Epithelial cell of esophagus (primary cell): ENCODE data around the gene MRPL43.
"Not testable (repeated sequence)": the region's sequence is repeated elsewhere in the genome, so short reads cannot be mapped to it uniquely, and the experiment has no call there.

ENCODE experiments used
- DNase-seq: peaks from one replicate; pipeline ENCODE4 v3.0.0; 2010; ENCODE audit warnings: low read depth
- H3K4me3 ChIP-seq: 2 replicates; pipeline ENCODE4 v1.5.1; 2011; ENCODE audit warnings: mild to moderate bottlenecking, low read length, control low read depth
- TF ChIP-seq, protein P1 (sequence below): IDR thresholded peaks from 2 replicates; pipeline ENCODE4 v1.5.1; 2011; ENCODE audit warnings: low read depth, mild to moderate bottlenecking, low read length, control low read depth, inconsistent platforms; ENCODE audit not compliant: insufficient read depth; ENCODE audit errors: missing control alignments

Gene MRPL43

DNA sequence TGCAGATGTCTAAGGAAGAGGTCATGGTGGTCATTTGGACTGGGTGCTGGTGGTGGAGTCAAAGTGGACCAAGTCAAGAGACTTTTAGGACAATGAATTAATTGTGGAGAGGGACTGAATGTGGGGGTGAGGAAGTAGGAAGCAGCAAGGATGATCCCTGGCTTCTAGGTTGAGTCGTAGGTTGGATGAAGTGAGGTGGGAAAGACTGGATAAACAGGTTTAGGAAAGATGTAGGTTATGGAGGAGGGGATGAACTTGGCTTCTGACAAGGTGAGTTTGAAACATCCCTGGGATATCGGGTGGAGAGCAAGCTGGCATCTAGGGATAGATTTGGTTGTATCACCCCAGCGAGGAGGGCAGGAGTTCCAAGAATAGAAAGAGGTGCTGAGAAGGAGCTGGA is 10.4 kb downstream of the MRPL43 start:
- peak; percentile 45 for DNase-seq
- no peak overlapping the region for H3K4me3 ChIP-seq
- TF ChIP-seq, protein P1, sequence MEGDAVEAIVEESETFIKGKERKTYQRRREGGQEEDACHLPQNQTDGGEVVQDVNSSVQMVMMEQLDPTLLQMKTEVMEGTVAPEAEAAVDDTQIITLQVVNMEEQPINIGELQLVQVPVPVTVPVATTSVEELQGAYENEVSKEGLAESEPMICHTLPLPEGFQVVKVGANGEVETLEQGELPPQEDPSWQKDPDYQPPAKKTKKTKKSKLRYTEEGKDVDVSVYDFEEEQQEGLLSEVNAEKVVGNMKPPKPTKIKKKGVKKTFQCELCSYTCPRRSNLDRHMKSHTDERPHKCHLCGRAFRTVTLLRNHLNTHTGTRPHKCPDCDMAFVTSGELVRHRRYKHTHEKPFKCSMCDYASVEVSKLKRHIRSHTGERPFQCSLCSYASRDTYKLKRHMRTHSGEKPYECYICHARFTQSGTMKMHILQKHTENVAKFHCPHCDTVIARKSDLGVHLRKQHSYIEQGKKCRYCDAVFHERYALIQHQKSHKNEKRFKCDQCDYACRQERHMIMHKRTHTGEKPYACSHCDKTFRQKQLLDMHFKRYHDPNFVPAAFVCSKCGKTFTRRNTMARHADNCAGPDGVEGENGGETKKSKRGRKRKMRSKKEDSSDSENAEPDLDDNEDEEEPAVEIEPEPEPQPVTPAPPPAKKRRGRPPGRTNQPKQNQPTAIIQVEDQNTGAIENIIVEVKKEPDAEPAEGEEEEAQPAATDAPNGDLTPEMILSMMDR = no peak

DNA sequence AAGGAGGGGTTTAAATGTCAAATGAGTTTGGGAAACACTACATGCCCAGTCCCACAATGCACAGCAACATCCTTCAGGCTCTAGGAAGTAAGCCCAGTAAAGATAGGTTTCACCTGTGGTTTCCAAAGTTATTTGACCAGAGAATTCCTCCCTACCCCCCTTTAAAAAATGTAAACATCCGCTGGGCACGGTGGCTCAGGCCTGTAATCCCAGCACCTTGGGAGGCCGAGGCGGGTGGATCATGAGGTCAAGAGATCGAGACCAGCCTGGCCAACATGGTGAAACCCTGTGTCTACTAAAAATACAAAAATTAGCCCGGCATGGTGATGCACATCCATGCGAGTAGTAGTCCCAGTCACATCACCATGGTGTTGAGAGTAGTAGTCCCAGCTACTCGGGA is 11.9 kb downstream of the MRPL43 start:
- DNase-seq, H3K4me3 ChIP-seq: not testable (repeated sequence)

DNA sequence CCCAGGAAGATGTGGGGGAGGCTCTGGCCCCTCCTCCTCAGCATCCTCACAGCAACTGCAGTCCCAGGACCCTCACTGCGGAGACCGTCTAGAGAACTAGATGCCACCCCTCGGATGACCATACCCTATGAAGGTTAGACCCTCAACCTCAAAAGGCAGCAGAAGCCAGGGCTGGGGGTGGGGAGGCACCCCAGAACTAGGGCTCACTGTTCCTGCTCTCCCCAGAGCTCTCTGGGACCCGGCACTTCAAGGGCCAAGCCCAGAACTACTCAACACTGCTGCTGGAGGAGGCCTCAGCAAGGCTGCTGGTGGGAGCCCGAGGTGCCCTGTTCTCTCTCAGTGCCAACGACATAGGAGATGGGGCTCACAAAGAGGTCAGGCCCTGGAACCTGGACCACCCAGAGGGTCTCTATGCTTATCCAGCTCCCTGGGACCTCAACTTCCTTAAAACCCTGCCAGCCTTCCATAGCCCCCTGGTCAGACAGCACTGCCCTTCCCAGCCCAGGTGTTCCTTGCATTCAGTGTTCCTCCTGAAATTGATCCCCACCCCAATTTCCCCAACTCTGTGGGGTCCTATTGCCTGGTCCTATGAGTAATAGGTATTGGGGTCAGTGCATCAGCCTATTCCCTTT is 14.3 kb downstream of the MRPL43 start:
- H3K4me3 ChIP-seq = no peak overlapping the region
- no peak for DNase-seq
- TF ChIP-seq, protein P1 = no peak

DNA sequence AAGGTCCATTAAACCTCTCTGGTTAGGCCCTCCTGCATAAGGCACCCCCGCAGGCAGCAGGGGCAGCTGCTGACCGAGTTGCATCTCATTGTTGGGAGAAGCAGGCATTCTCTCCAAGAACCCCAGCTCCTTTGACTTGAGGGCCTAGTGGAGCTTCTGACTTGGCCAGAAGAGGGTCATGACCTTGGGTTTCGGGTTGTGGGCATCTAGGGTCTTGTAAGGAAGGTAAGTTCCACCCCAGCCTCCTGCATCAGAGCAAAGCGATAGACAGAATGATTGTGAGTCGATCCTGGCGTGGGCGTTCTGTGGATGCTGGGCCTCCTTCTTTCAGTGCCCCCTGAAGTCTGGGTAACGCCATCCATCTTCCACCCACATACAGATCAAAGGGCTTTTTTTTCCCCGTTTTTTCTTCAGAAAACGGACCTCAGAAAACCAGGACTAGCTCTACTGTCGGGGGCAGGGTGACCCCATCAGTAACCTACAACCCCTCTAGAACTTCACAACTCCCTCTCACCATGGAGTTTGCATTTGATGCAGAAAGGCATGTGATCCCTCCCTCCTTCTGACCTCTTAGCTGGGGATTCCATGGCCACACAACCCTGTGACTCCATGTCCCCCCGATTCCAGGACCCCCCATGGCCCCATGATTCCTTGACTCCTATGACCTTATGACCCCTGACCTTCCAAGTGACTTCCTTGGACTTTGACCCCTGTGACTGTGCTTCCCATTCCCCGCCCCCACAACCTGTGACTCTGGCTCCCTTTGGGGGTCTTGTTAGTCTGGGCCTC is 15.0 kb downstream of the MRPL43 start:
- no peak for DNase-seq
- H3K4me3 ChIP-seq = no peak overlapping the region
- TF ChIP-seq, protein P1 = no peak

DNA sequence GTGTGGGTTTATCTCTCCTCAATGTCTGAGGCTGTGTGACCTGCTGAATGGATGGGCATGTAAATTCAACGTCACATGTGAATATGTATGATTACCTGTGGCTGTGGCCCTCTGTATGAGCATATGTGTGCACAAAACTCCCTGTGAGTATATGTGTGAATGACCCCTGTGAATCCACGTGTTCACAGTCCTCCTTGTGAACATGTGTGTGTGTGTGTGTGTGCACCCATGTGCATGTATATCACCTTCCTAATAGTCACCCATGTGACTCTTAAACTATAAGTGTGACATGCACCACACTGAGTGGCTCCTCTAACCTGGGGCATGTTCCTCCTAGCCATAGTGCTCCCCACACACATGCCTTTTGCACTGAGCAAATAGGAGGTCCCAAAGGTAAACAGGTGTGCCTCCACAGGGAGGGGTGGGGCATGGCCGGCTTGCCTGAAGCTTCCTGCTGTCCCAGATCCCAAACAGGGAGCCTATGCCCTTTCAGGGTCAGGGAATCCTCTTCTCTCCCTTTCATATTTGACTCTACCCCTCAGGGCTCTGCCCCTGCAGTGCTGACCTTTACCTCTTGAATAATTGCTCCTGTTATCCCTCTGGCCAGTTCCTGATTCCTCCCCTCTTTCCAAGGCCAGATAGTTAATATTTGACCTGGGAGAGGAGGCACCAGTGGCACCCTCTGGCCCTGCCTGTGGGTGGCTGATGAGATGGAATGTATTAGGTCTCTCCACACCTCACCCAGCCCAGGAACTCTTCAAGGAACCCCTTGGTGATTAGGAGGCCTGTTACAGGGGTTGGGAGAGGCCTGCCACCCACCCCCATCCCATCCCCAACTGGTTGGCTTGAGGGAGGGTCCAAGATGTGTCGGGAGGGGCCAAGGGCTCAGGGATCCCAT is 16.1 kb downstream of the MRPL43 start:
- no peak for DNase-seq
- TF ChIP-seq, protein P1 = no peak

DNA sequence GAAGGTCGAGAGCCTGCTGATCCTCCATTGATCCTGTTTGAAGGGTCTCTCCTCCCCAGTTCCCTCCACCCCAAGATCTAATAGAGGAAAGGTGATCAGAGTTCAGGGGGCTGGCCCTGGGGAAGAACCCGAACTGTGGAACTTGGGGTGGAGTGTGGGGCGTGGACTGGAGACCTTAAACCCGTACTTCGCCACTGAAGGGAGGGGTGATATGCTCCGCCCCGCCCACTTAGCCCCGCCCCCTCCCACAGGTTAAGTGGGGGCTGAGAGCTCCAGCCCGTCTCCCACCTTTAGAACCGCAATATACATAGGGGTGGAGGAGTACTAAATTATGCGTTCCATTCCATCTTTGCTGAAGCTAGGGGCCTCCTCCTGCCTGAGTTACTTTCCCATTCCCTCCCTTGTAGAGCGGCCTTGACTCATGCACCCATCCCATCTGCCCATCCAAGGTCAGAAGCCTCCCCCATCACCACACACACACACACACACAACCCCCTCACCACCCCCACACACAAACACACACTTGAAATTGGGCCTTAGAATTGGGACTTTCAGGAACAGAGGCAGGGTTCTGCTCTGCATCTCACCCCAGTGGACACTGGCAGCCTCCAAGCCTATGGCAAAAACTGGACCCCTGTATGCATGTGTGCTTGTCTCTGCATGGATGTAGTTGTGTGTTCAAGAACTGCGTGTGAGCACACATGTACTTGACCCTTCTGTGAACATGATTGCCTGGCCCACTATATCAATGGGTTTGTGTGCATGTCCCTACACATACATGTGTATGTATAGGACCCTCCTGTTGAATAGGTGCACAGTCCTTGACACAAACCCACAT is 17.0 kb downstream of the MRPL43 start:
- peak; percentile 27 for DNase-seq
- peak overlapping the region; percentile 49 for H3K4me3 ChIP-seq
- TF ChIP-seq, protein P1 = no peak

More for the DNA sequence above, 16.1 kb downstream of the MRPL43 start:
- H3K4me3 ChIP-seq = no peak overlapping the region
